SK-N-DZ (cell line): ENCODE results near the gene KRTAP1-3.
"Not testable (repeated sequence)": the region's sequence is repeated elsewhere in the genome, so short reads cannot be mapped to it uniquely, and the experiment has no call there.

ENCODE experiments used
- DNase-seq: peaks from one replicate; pipeline ENCODE4 v3.0.0-alpha.2; 2015; ENCODE audit warnings: low spot score

Gene KRTAP1-3

GRCh38 chr17:41054556-41054955 is 19.9 kb upstream of the KRTAP1-3 start:
- not testable (repeated sequence) for DNase-seq

GRCh38 chr17:41054025-41054424 is 19.4 kb upstream of the KRTAP1-3 start:
- no peak for DNase-seq

DNA sequence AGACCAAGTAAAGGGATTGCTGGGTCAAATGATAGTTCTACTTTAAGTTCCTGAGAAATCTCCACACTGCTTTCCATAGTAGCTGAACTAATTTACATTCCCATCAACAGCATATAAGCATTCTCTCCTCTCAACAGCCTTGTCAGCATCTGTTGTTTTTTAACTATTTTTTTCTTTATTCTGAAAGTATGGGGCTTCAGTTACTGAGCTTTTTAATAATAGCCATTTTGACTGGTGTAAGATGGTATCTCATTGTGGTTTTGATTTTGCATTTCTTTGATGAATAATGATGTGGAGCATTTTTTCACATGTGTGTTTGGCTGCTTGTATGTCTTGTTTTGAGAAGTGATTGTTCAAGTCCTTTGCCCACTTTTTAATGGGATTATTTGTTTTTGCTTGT is 17.9 kb upstream of the KRTAP1-3 start:
- DNase-seq = no peak

- DNase-seq = no peak
Measured at GRCh38 chr17:41049110-41049509, 14.4 kb upstream of the KRTAP1-3 start.

- DNase-seq = no peak
Measured at GRCh38 chr17:41048441-41048840, 13.8 kb upstream of the KRTAP1-3 start.

GRCh38 chr17:41046735-41047465 is 12.2 kb upstream of the KRTAP1-3 start, which contains the start of gene KRTAP2-1:
Gene KRTAP2-1 (minus strand): TSS chr17:41047316. CDS start chr17:41047267, 49 bp downstream.
- not testable (repeated sequence) for DNase-seq

DNA sequence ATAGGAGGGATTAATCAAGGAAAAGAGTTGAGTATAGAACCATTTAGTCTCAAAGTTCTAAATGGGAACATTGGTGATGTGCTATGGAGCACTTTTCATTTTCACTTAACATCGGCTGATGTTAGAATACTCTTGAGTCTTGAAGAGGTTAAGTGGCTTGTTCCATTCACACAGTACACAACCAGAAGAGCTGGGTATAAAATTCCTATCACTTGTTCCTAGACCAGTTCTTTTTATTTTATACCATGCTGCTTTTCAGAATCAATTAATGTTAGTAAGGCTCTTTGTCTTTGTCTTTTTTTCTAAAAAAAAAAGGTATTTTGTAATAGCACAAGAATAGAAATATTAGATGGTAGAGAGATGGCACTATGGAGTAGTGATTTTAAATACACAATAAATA is 8.3 kb upstream of the KRTAP1-3 start:
- no peak for DNase-seq

DNA sequence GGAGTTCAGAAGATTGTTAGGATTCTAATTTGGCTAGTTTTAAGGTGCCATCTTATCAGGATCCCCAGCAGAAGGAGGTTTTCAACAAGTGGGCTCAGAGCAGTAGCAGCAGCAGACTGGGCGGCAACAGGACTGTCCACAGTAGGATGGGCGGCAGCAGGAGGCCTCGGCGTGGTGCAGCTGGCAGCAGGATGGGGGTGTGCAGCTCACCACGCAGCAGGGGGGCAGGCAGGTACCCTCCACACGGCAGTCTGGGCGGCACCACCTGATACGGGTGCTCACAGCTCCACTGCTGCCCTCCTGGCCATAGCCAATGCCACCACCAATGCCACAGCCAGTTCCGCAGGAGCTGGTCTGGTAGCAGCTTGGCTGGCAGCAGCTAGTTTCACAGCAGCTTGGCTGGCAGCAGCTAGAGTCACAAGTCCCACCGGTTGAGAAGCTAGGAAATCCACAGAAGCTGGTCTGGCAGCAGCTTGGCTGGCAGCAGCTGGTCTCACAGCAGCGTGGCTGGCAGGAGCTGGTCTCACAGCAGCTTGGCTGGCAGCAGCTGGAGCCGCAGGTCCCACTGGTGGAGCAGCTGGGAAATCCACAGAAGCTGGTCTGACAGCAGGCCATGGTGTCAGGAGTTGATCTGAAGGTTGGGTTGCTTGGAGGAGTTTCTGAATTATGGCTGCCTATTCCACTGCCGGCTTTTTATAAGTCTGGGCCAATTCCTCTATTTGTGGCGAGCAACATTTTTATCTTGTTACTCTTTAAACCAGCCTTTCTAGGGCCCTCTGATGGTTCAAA is 6.3 kb upstream of the KRTAP1-3 start, which contains the start of gene KRTAP1-1:
Gene KRTAP1-1, minus strand, starts transcription at position 668 of the 789 bp plus-strand sequence. Its CDS starts 53 bp downstream, at position 615.
- DNase-seq = not testable (repeated sequence)

DNA sequence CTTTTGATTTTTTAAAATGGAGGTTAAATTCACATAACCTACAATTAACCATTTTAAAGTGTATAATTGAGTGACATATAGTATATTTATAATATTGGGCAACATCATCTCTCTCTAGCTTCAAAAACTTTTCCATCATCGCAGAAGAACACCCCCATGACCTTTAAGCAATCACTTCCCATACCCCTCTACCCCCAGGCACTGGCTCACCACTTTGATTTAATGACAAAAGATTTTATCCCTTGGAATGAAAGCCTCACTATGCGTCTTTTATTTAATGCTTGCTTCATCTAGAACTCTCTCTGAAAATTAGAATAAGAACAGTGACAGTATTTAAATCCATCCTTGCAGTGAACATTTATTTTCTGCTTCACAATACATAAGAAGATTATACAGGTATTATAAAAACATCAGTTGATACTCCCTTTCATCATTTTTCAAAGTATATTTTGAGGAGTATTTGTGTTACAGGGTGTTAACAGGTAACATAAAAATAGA is 3.2 kb upstream of the KRTAP1-3 start:
- DNase-seq = no peak

- DNase-seq = no peak
Measured at GRCh38 chr17:41029633-41030245, 4.9 kb downstream of the KRTAP1-3 start, which contains the start of gene KRTAP1-4. Gene KRTAP1-4 (minus strand): TSS chr17:41030195. CDS start chr17:41030078, 117 bp downstream.

DNA sequence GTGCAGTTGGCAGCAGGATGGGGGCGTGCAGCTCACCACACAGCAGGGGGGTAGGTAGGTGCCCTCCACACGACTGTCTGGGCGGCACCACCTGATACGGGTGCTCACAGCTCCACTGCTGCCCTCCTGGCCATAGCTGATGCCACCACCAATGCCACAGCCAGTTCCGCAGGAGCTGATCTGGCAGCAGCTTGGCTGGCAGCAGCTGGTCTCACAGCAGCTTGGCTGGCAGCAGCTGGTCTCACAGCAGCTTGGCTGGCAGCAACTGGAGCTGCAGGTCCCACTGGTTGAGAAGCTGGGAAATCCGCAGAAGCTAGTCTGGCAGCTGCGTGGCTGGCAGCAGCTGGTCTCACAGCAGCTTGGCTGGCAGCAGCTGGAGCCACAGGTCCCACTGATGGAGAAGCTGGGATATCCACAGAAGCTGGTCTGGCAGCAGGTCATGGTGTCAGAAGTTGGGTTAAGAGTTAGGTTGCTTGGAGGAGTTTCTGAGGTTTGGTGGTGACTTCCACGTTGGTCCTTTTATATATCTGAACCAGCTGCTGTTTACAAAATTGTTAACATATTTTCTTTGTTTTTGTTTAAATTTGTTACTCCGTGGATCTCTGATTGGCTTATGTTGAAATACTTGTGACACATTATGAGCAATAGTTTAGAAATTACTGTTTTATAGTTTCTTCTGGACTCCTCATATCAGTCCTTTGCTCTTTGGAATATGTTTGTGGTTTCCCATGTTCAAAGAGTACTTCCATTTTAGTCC is 7.8 kb downstream of the KRTAP1-3 start, which contains the start of gene KRTAP1-5:
Gene KRTAP1-5, minus strand, starts transcription at position 494 of the 757 bp plus-strand sequence. Its CDS starts 53 bp downstream, at position 441.
- DNase-seq = no peak

DNA sequence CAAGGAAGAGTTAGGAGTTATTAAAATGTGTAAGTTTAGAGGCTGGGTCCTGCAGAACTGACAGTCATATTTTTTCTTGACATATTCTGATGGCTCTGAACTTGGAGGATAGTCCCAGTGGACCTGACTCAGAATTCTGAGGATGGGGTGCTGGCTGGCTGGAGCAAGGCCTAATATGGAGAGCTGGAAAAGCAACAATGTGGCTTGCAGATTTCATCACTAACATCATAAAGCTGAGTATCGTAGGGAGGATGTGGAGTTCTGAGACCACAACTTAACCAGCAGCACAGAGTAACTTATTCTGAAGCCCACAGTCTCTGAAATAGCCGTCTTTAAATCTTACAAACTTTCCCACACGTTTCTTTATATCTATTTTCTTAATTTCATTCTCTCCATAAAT is 10.0 kb downstream of the KRTAP1-3 start:
- DNase-seq = no peak

GRCh38 chr17:41020336-41020735 is 14.3 kb downstream of the KRTAP1-3 start:
- no peak for DNase-seq

GRCh38 chr17:41019415-41019814 is 15.3 kb downstream of the KRTAP1-3 start:
- DNase-seq = no peak

GRCh38 chr17:41018541-41018940 is 16.1 kb downstream of the KRTAP1-3 start:
- DNase-seq = no peak

- no peak for DNase-seq
Measured at GRCh38 chr17:41016578-41017215, 18.0 kb downstream of the KRTAP1-3 start.

GRCh38 chr17:41015454-41015853 is 19.2 kb downstream of the KRTAP1-3 start:
- no peak for DNase-seq

GRCh38 chr17:41013606-41014005 is 21.1 kb downstream of the KRTAP1-3 start:
- peak; percentile 35 for DNase-seq

GRCh38 chr17:41013181-41013580 is 21.5 kb downstream of the KRTAP1-3 start:
- no peak for DNase-seq

- DNase-seq = no peak
Measured at GRCh38 chr17:41012326-41013120, 22.2 kb downstream of the KRTAP1-3 start.
